K562 (cell line): ENCODE measurements around the gene EXOC4.

Experiments
- CEBPB ChIP-seq: fragments of 450-650 bp; IDR thresholded peaks from 2 replicates; pipeline ENCODE4 v1.6.1; 2016; ENCODE audit warnings: missing genetic modification characterization, missing compliant biosample characterization
- CTCF ChIP-seq, 3 experiments: IDR thresholded peaks in 2 of 3; conservative IDR thresholded peaks in 1 of 3; 2 replicates each; pipeline ENCODE4 v1.5.1; 2011 to 2012; ENCODE audit warnings: low read length in 3 of 3, mild to moderate bottlenecking in 3 of 3, control low read depth in 2 of 3, improper control_type of control experiment in 1 of 3, inconsistent platforms in 1 of 3, low read depth in 1 of 3, mixed read lengths in 1 of 3, moderate library complexity in 1 of 3; ENCODE audit not compliant: insufficient read depth in 2 of 3
- MAFG ChIP-seq: fragments of 450-650 bp; conservative IDR thresholded peaks from 2 replicates; pipeline ENCODE4 v1.6.1; 2016; ENCODE audit warnings: missing genetic modification characterization, missing compliant biosample characterization
- MAX ChIP-seq: sonication (generic); formaldehyde crosslinking; IDR thresholded peaks from 2 replicates; pipeline ENCODE4 v1.9.0; 2022; ENCODE audit warnings: mild to moderate bottlenecking, missing genetic modification reagents
- PBX2 ChIP-seq, 2 experiments: IDR thresholded peaks in 1 of 2; conservative IDR thresholded peaks in 1 of 2; 2 replicates each; pipeline ENCODE4 v1.6.1; 2016; ENCODE audit warnings: low read depth in 2 of 2, mild to moderate bottlenecking in 1 of 2, missing compliant biosample characterization in 1 of 2, missing genetic modification characterization in 1 of 2, moderate library complexity in 1 of 2
- RBM22 ChIP-seq: fragments of 200-400 bp; formaldehyde crosslinking; IDR thresholded peaks from 2 replicates; pipeline ENCODE4 v1.6.1; 2018; ENCODE audit warnings: low read length, low read depth; ENCODE audit not compliant: poor library complexity, severe bottlenecking
- SMAD3 ChIP-seq: fragments of 450-650 bp; formaldehyde crosslinking; conservative IDR thresholded peaks from 2 replicates; pipeline ENCODE4 v1.4.0; 2020; ENCODE audit warnings: mild to moderate bottlenecking
- TRIM24 ChIP-seq, 2 experiments: fragments of 450-650 bp; IDR thresholded peaks; 2 replicates each; pipeline ENCODE4 v1.6.1; 2016
- YY1 ChIP-seq, 3 experiments: IDR thresholded peaks; 2 replicates each; pipeline ENCODE4 v1.6.1; 2011; ENCODE audit warnings: low read length in 2 of 3, mild to moderate bottlenecking in 2 of 3, moderate library complexity in 2 of 3, borderline replicate concordance in 1 of 3, control low read depth in 1 of 3, low read depth in 1 of 3; ENCODE audit not compliant: insufficient read depth in 3 of 3, insufficient replicate concordance in 2 of 3, control insufficient read depth in 1 of 3, insufficient read length in 1 of 3; ENCODE audit errors: extremely low read depth in 1 of 3
- ZFP1 ChIP-seq: fragments of 450-650 bp; formaldehyde crosslinking; IDR thresholded peaks from 2 replicates; pipeline ENCODE4 v1.4.0; 2020; ENCODE audit warnings: mild to moderate bottlenecking, mixed read lengths

- TF ChIP-seq YY1 (IDR thresholded peaks at IDR 0.05; ENCODE audit: borderline replicate concordance in 1 of 3, control insufficient read depth in 1 of 3, extremely low read depth in 1 of 3, insufficient read depth in 3 of 3, insufficient read length in 1 of 3, insufficient replicate concordance in 2 of 3, low read depth in 1 of 3, low read length in 2 of 3) (no peak), CTCF (IDR thresholded peaks at IDR 0.05 in 2 of 3, conservative IDR thresholded peaks at IDR 0.05 in 1 of 3; ENCODE audit: insufficient read depth in 2 of 3, low read depth in 1 of 3, low read length in 3 of 3) (no peak), PBX2 (CRISPR knock-in tag; IDR thresholded peaks at IDR 0.05; ENCODE audit: low read depth) (no peak), PBX2 (tag; conservative IDR thresholded peaks at IDR 0.05; ENCODE audit: low read depth) (no peak), RBM22 (no peak), MAX (CRISPR knock-in tag) (no peak), SMAD3 (CRISPR knock-in tag) (no peak), MAFG (tag) (no peak), ZFP1 (CRISPR knock-in tag) (no peak), CEBPB (tag) (no peak), TRIM24 (IDR thresholded peaks at IDR 0.05) (no peak)
Measured at GRCh38 chr7:133376514-133376913, 123.6 kb downstream of the EXOC4 start.
